Mesendoderm (in vitro differentiated cells): ENCODE results near the gene PVR.

Experiments
- DNase-seq: peaks from one replicate; pipeline ENCODE4 v3.0.0; 2013
- H2AK5ac ChIP-seq: 2 replicates; pipeline ENCODE4 v1.6.1; 2013; ENCODE audit warnings: low read length, inconsistent platforms
- H2BK120ac ChIP-seq: 2 replicates; pipeline ENCODE4 v1.6.1; 2013; ENCODE audit warnings: low read depth, mild to moderate bottlenecking, low read length, moderate library complexity, mixed read lengths
- H2BK15ac ChIP-seq: replicated peaks from 2 replicates; pipeline ENCODE4 v1.6.1; 2013; ENCODE audit warnings: low read depth, mild to moderate bottlenecking, moderate library complexity
- H2BK5ac ChIP-seq: 2 replicates; pipeline ENCODE4 v1.6.1; 2013; ENCODE audit warnings: low read length, inconsistent platforms
- H3K18ac ChIP-seq: 2 replicates; pipeline ENCODE4 v1.6.1; 2013; ENCODE audit warnings: mild to moderate bottlenecking, low read length, mixed read lengths
- H3K23ac ChIP-seq: one replicate; pipeline ENCODE4 v1.6.1; 2013; ENCODE audit warnings: low read length
- H3K27ac ChIP-seq: 2 replicates; pipeline ENCODE4 v1.5.1; 2013; ENCODE audit warnings: low read depth, mild to moderate bottlenecking, inconsistent platforms, low read length, moderate library complexity
- H3K27me3 ChIP-seq: 2 replicates; pipeline ENCODE4 v1.6.1; 2013; ENCODE audit warnings: low read length, control low read depth, mild to moderate bottlenecking, inconsistent platforms; ENCODE audit not compliant: insufficient read depth, poor library complexity
- H3K36me3 ChIP-seq: 2 replicates; pipeline ENCODE4 v1.6.1; 2013; ENCODE audit warnings: low read length, inconsistent platforms; ENCODE audit not compliant: control insufficient read depth, insufficient read depth
- H3K4ac ChIP-seq: one replicate; pipeline ENCODE4 v1.6.1; 2013; ENCODE audit warnings: low read depth, mild to moderate bottlenecking, low read length, moderate library complexity
- H3K4me1 ChIP-seq: 2 replicates; pipeline ENCODE4 v1.6.1; 2013; ENCODE audit warnings: low read depth, low read length, inconsistent platforms; ENCODE audit not compliant: control insufficient read depth
- H3K4me2 ChIP-seq: 2 replicates; pipeline ENCODE4 v1.6.1; 2013; ENCODE audit warnings: low read length
- H3K4me3 ChIP-seq: 2 replicates; pipeline ENCODE4 v1.5.1; 2013; ENCODE audit warnings: mild to moderate bottlenecking, low read length
- H3K56ac ChIP-seq: one replicate; pipeline ENCODE4 v1.6.1; 2013; ENCODE audit warnings: low read length
- H3K79me1 ChIP-seq: 2 replicates; pipeline ENCODE4 v1.6.1; 2013; ENCODE audit warnings: low read length, inconsistent platforms
- H3K79me2 ChIP-seq: 2 replicates; pipeline ENCODE4 v1.6.1; 2013; ENCODE audit warnings: mild to moderate bottlenecking, low read length; ENCODE audit not compliant: control insufficient read depth, insufficient read depth
- H3K9ac ChIP-seq: 2 replicates; pipeline ENCODE4 v1.6.1; 2013; ENCODE audit warnings: low read length, inconsistent platforms
- H4K5ac ChIP-seq: one replicate; pipeline ENCODE4 v1.6.1; 2013; ENCODE audit warnings: low read length
- H4K8ac ChIP-seq: one replicate; pipeline ENCODE4 v1.6.1; 2013; ENCODE audit warnings: low read depth, mild to moderate bottlenecking, control low read depth, low read length, moderate library complexity
- WGBS: extraction: QIAGEN DNeasy Blood & Tissue Kit; methylation state at CpG from one replicate; pipeline ENCODE4 v1.1.7; 2013; ENCODE audit warnings: low lambda C conversion rate, missing lambda C conversion rate; ENCODE audit not compliant: insufficient coverage; ENCODE audit errors: extremely low coverage; 5-methylcytosine and 5-hydroxymethylcytosine counted together

PVR gene

GRCh38 chr19:44701228-44701627, 57.5 kb downstream of the PVR start:
- H3K36me3 ChIP-seq: no peaks in the 10 kb centered on the region

GRCh38 chr19:44702551-44703176, 59.0 kb downstream of the PVR start:
- H3K79me1 ChIP-seq: no peaks in the 10 kb centered on the region
- no CpG with 5 or more reads among the region's 17 CpGs for WGBS
- H3K27me3 ChIP-seq: no peaks in the 10 kb centered on the region

More at GRCh38 chr19:44701228-44701627, 57.5 kb downstream of the PVR start:
- H2BK120ac ChIP-seq: no peak overlapping the region
- H2BK5ac ChIP-seq: no peak overlapping the region
- DNase-seq: no peak
- no peak overlapping the region for H3K9ac ChIP-seq
- no CpG with 5 or more reads among the region's 15 CpGs for WGBS
- no peak overlapping the region for H4K8ac ChIP-seq
- H3K4ac ChIP-seq: no peak overlapping the region
- H3K4me3 ChIP-seq: no peak overlapping the region
- H3K79me1 ChIP-seq: no peaks in the 10 kb centered on the region
- H3K23ac ChIP-seq: no peak overlapping the region
- no peak overlapping the region for H2AK5ac ChIP-seq
- no peak overlapping the region for H3K56ac ChIP-seq
- H3K4me1 ChIP-seq: no peaks in the 10 kb centered on the region
- no peak overlapping the region for H3K27ac ChIP-seq
- H2BK15ac ChIP-seq: no peak overlapping the region
- H3K18ac ChIP-seq: no peak overlapping the region
- no peak overlapping the region for H3K4me2 ChIP-seq
- H3K79me2 ChIP-seq: no peaks in the 10 kb centered on the region
- H3K27me3 ChIP-seq: no peaks in the 10 kb centered on the region
- H4K5ac ChIP-seq: no peak overlapping the region

GRCh38 chr19:44703336-44704078, 59.8 kb downstream of the PVR start:
- Histone ChIP-seq H3K9ac (no peak overlapping the region), H3K4me2 (no peak overlapping the region), H3K4me1 (no peaks in the 10 kb centered on the region), H3K79me2 (no peaks in the 10 kb centered on the region), H3K18ac (no peak overlapping the region), H3K79me1 (no peaks in the 10 kb centered on the region), H4K5ac (no peak overlapping the region), H2BK15ac (no peak overlapping the region), H2BK5ac (no peak overlapping the region), H2AK5ac (no peak overlapping the region), H3K36me3 (no peaks in the 10 kb centered on the region), H3K56ac (peak overlapping the region; percentile 7), H3K27me3 (no peaks in the 10 kb centered on the region), H3K4ac (no peak overlapping the region), H3K4me3 (no peak overlapping the region), H4K8ac (no peak overlapping the region), H3K27ac (no peak overlapping the region), H3K23ac (no peak overlapping the region), H2BK120ac (no peak overlapping the region)
- no CpG with 5 or more reads among the region's 28 CpGs for WGBS
- no peak for DNase-seq

More at GRCh38 chr19:44702551-44703176, 59.0 kb downstream of the PVR start:
- no peak overlapping the region for H3K9ac ChIP-seq
- H3K18ac ChIP-seq: no peak overlapping the region
- no peak overlapping the region for H4K8ac ChIP-seq
- no peak overlapping the region for H2BK5ac ChIP-seq
- no peak overlapping the region for H3K27ac ChIP-seq
- no peak overlapping the region for H3K4ac ChIP-seq
- no peak overlapping the region for H4K5ac ChIP-seq
- no peak overlapping the region for H3K23ac ChIP-seq
- no peak overlapping the region for H3K56ac ChIP-seq
- H3K4me1 ChIP-seq: no peaks in the 10 kb centered on the region
- H3K4me2 ChIP-seq: no peak overlapping the region
- H3K4me3 ChIP-seq: no peak overlapping the region
- no peaks in the 10 kb centered on the region for H3K36me3 ChIP-seq
- H2BK120ac ChIP-seq: no peak overlapping the region
- DNase-seq: no peak
- no peaks in the 10 kb centered on the region for H3K79me2 ChIP-seq
- H2BK15ac ChIP-seq: no peak overlapping the region
- H2AK5ac ChIP-seq: no peak overlapping the region

- no peaks in the 10 kb centered on the region for H3K27me3 ChIP-seq
- no peak overlapping the region for H3K4me3 ChIP-seq
- no peak overlapping the region for H4K8ac ChIP-seq
- H3K36me3 ChIP-seq: no peaks in the 10 kb centered on the region
- no peak overlapping the region for H3K23ac ChIP-seq
- H2BK5ac ChIP-seq: no peak overlapping the region
- H2AK5ac ChIP-seq: no peak overlapping the region
- H3K4me2 ChIP-seq: no peak overlapping the region
- H3K27ac ChIP-seq: no peak overlapping the region
- H2BK15ac ChIP-seq: no peak overlapping the region
- no peak overlapping the region for H3K18ac ChIP-seq
- DNase-seq: no peak
- H3K4me1 ChIP-seq: no peaks in the 10 kb centered on the region
- no peaks in the 10 kb centered on the region for H3K79me1 ChIP-seq
- H4K5ac ChIP-seq: no peak overlapping the region
- no peak overlapping the region for H2BK120ac ChIP-seq
- no CpG with 5 or more reads among the region's 1 CpG for WGBS
- no peak overlapping the region for H3K9ac ChIP-seq
- no peak overlapping the region for H3K4ac ChIP-seq
- no peaks in the 10 kb centered on the region for H3K79me2 ChIP-seq
- H3K56ac ChIP-seq: no peak overlapping the region
Observed at GRCh38 chr19:44704982-44705381, 61.3 kb downstream of the PVR start.

GRCh38 chr19:44705502-44706010, 61.8 kb downstream of the PVR start:
- Histone ChIP-seq H3K9ac (no peak overlapping the region), H2BK120ac (no peak overlapping the region), H2BK15ac (no peak overlapping the region), H2BK5ac (no peak overlapping the region), H4K5ac (no peak overlapping the region), H4K8ac (no peak overlapping the region), H3K56ac (no peak overlapping the region), H2AK5ac (no peak overlapping the region), H3K4me1 (no peaks in the 10 kb centered on the region), H3K27ac (no peak overlapping the region), H3K18ac (no peak overlapping the region), H3K4ac (no peak overlapping the region), H3K79me1 (no peaks in the 10 kb centered on the region), H3K4me2 (no peak overlapping the region), H3K79me2 (no peaks in the 10 kb centered on the region), H3K23ac (no peak overlapping the region), H3K27me3 (no peaks in the 10 kb centered on the region), H3K36me3 (no peaks in the 10 kb centered on the region), H3K4me3 (no peak overlapping the region)
- no peak for DNase-seq
- WGBS: no CpG with 5 or more reads among the region's 12 CpGs
